Measurements from ENCODE around the gene UGGT1. TPM values are rescaled to one million over a fixed set of nuclear protein-coding genes. Genes with fewer than 3 reads are reported as not detected.

UGGT1 gene
- polyA plus RNA-seq, 1 of the 3 experiments (the other 2 are of a cell fraction), result 20.0 TPM

DNA sequence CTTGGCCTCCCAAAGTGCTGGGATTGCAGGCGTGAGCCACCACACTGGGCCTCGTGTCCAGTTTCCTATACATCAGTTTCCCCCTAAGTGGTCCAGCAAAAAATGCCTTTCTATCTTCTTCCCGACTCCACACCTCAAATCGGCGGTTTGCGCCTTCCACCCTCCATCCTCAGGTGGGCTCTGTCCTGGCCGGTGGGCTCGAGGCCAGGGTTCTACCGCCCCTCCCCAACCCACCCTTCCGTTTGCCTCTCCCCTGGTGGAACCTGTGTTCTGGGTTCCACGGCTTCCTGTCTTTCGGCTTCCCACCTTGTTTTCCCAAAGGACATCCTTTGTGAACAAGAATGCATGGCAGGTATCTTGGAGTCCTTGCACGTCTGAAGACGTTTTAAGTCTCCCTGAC is 123.3 kb downstream of the UGGT1 start:
- H3K36me3 ChIP-seq (replicated peaks in 1 of 2; ENCODE audit: control insufficient read depth in 1 of 2, insufficient read depth in 2 of 2, low read length in 1 of 2), result no peaks in the 10 kb centered on the region
- DNase-seq, result no peak
- ChIA-PET POLR2A (no interaction called here), CTCF (no interaction called here)
- no peak overlapping the region for H3K9ac ChIP-seq
- no peaks in the 10 kb centered on the region for H3F3A ChIP-seq (replicated peaks; ENCODE audit: insufficient read depth)
- no peak overlapping the region for H3K4me3 ChIP-seq (ENCODE audit: low read depth in 2 of 2, low read length in 1 of 2)
- H3K27me3 ChIP-seq (ENCODE audit: insufficient read depth), result no peaks in the 10 kb centered on the region
- no peaks in the 10 kb centered on the region for H3K9me3 ChIP-seq
- no peak overlapping the region for H2AFZ ChIP-seq (ENCODE audit: low read depth)
- H3K27ac ChIP-seq (ENCODE audit: low read depth in 2 of 2, low read length in 1 of 2), result no peak overlapping the region
- WGBS (ENCODE audit: low lambda C conversion rate), result 73% methylated on average over 14 of the region's 14 CpGs
- H3K4me2 ChIP-seq, result no peak overlapping the region
- no peaks in the 10 kb centered on the region for H3K9me2 ChIP-seq
- H3K79me2 ChIP-seq (ENCODE audit: insufficient read depth), result no peaks in the 10 kb centered on the region
- no peaks in the 10 kb centered on the region for H3K4me1 ChIP-seq (ENCODE audit: control insufficient read depth in 1 of 2, insufficient read depth in 2 of 2, low read depth in 1 of 2, low read length in 1 of 2)
- H4K20me1 ChIP-seq (ENCODE audit: insufficient read depth), result no peaks in the 10 kb centered on the region
- TF ChIP-seq GABPA (IDR thresholded peaks at IDR 0.05; ENCODE audit: low read depth) (no peak), NFIC (IDR thresholded peaks at IDR 0.05; ENCODE audit: borderline replicate concordance) (no peak), FOXJ3 (CRISPR knock-in tag; IDR thresholded peaks at IDR 0.05) (no peak), EZH2phosphoT487 (IDR thresholded peaks at IDR 0.05; ENCODE audit: borderline replicate concordance, low read depth) (no peak)
- TF ChIP-seq, protein P1, sequence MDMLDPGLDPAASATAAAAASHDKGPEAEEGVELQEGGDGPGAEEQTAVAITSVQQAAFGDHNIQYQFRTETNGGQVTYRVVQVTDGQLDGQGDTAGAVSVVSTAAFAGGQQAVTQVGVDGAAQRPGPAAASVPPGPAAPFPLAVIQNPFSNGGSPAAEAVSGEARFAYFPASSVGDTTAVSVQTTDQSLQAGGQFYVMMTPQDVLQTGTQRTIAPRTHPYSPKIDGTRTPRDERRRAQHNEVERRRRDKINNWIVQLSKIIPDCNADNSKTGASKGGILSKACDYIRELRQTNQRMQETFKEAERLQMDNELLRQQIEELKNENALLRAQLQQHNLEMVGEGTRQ (IDR thresholded peaks at IDR 0.05; ENCODE audit: borderline replicate concordance, low read depth, low read length), result no peak

DNA sequence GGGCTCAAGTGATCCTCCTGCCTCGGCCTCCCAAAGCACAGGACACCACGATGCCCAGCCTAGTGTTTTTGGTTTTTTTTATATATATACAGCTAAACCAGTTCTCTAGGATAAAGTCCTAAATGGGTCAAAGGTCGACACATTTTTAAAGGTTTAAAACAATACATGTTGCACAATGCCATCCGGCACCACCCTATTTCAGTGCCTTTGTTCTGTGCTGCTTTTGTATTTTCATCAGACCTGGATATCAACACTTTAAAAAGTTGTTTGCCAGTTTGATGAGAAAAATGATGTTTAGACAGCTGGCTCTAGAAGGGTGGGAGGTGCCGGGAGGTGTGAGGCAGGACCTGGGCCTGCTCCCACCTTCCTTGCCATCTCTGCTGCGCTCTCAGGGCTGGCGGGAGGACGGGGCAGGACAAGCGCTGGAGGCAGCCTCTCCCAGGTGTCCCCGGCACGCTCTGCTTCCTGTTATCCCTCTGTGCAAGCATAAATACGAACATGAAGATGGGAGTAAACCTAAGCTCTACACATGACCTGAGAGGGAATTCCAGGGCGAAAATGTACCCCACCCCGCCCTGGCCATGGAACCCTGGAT is 124.0 kb downstream of the UGGT1 start:
- Histone ChIP-seq H3K4me3 (ENCODE audit: low read depth in 2 of 2, low read length in 1 of 2) (no peak overlapping the region), H4K20me1 (ENCODE audit: insufficient read depth) (no peaks in the 10 kb centered on the region), H3K79me2 (ENCODE audit: insufficient read depth) (no peaks in the 10 kb centered on the region), H3K4me1 (ENCODE audit: control insufficient read depth in 1 of 2, insufficient read depth in 2 of 2, low read depth in 1 of 2, low read length in 1 of 2) (no peaks in the 10 kb centered on the region), H3K27me3 (ENCODE audit: insufficient read depth) (no peaks in the 10 kb centered on the region), H3K9ac (no peak overlapping the region), H3K36me3 (replicated peaks in 1 of 2; ENCODE audit: control insufficient read depth in 1 of 2, insufficient read depth in 2 of 2, low read length in 1 of 2) (no peaks in the 10 kb centered on the region), H3F3A (replicated peaks; ENCODE audit: insufficient read depth) (no peaks in the 10 kb centered on the region), H3K4me2 (no peak overlapping the region), H3K9me2 (no peaks in the 10 kb centered on the region), H2AFZ (ENCODE audit: low read depth) (no peak overlapping the region), H3K9me3 (no peaks in the 10 kb centered on the region), H3K27ac (ENCODE audit: low read depth in 2 of 2, low read length in 1 of 2) (no peak overlapping the region)
- ChIA-PET CTCF (interaction anchor here (1.7 to 5.4 kb wide), 2 partner anchors 18 to 152 kb away, joined by 4 to 20 read pairs; no protein-coding TSS in a partner anchor), POLR2A (no interaction called here)
- WGBS (ENCODE audit: low lambda C conversion rate), result 69% methylated on average over 11 of the region's 14 CpGs
- DNase-seq, result no peak
- TF ChIP-seq, protein P1 (IDR thresholded peaks at IDR 0.05; ENCODE audit: borderline replicate concordance, low read depth, low read length), result no peak
- no peak for TF ChIP-seq GATA2 (CRISPR knock-in tag; IDR thresholded peaks at IDR 0.05)
- no peak for TF ChIP-seq FOSL2 (IDR thresholded peaks at IDR 0.05; ENCODE audit: borderline replicate concordance, low read depth)
- no peak for TF ChIP-seq TCF12 (IDR thresholded peaks at IDR 0.05)
- TF ChIP-seq, protein P2, sequence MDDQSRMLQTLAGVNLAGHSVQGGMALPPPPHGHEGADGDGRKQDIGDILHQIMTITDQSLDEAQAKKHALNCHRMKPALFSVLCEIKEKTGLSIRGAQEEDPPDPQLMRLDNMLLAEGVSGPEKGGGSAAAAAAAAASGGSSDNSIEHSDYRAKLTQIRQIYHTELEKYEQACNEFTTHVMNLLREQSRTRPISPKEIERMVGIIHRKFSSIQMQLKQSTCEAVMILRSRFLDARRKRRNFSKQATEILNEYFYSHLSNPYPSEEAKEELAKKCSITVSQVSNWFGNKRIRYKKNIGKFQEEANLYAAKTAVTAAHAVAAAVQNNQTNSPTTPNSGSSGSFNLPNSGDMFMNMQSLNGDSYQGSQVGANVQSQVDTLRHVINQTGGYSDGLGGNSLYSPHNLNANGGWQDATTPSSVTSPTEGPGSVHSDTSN (IDR thresholded peaks at IDR 0.05), result no peak
- TF ChIP-seq, protein P3, sequence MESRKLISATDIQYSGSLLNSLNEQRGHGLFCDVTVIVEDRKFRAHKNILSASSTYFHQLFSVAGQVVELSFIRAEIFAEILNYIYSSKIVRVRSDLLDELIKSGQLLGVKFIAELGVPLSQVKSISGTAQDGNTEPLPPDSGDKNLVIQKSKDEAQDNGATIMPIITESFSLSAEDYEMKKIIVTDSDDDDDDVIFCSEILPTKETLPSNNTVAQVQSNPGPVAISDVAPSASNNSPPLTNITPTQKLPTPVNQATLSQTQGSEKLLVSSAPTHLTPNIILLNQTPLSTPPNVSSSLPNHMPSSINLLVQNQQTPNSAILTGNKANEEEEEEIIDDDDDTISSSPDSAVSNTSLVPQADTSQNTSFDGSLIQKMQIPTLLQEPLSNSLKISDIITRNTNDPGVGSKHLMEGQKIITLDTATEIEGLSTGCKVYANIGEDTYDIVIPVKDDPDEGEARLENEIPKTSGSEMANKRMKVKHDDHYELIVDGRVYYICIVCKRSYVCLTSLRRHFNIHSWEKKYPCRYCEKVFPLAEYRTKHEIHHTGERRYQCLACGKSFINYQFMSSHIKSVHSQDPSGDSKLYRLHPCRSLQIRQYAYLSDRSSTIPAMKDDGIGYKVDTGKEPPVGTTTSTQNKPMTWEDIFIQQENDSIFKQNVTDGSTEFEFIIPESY (IDR thresholded peaks at IDR 0.05; ENCODE audit: borderline replicate concordance, low read depth), result no peak
- TF ChIP-seq RAD21 (IDR thresholded peaks at IDR 0.05; ENCODE audit: low read length), result no peak
- TF ChIP-seq, protein P4, sequence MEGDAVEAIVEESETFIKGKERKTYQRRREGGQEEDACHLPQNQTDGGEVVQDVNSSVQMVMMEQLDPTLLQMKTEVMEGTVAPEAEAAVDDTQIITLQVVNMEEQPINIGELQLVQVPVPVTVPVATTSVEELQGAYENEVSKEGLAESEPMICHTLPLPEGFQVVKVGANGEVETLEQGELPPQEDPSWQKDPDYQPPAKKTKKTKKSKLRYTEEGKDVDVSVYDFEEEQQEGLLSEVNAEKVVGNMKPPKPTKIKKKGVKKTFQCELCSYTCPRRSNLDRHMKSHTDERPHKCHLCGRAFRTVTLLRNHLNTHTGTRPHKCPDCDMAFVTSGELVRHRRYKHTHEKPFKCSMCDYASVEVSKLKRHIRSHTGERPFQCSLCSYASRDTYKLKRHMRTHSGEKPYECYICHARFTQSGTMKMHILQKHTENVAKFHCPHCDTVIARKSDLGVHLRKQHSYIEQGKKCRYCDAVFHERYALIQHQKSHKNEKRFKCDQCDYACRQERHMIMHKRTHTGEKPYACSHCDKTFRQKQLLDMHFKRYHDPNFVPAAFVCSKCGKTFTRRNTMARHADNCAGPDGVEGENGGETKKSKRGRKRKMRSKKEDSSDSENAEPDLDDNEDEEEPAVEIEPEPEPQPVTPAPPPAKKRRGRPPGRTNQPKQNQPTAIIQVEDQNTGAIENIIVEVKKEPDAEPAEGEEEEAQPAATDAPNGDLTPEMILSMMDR (IDR thresholded peaks at IDR 0.05), result no peak
- TF ChIP-seq NFIC (IDR thresholded peaks at IDR 0.05; ENCODE audit: borderline replicate concordance), result no peak
- no peak for TF ChIP-seq RXRA (IDR thresholded peaks at IDR 0.05; ENCODE audit: borderline replicate concordance, low read depth)
- TF ChIP-seq TAF1 (IDR thresholded peaks at IDR 0.05; ENCODE audit: borderline replicate concordance, low read depth, low read length), result no peak
